WI38 (cell line): Measurements from ENCODE around the gene RRP12.

Experiments
- H3K4me3 ChIP-seq: 2 replicates; pipeline ENCODE4 v1.5.1; 2011; ENCODE audit warnings: low read depth, mild to moderate bottlenecking, control low read depth, low read length
- CTCF ChIP-seq: IDR thresholded peaks from 2 replicates; pipeline ENCODE4 v1.5.1; 2012; ENCODE audit warnings: low read depth, mild to moderate bottlenecking, control low read depth, low read length

Gene RRP12

GRCh38 chr10:97393034-97393573, 8.0 kb downstream of the RRP12 start:
- no peak overlapping the region for H3K4me3 ChIP-seq
- no peak for TF ChIP-seq CTCF

GRCh38 chr10:97390091-97390490, 11.0 kb downstream of the RRP12 start:
- no peak overlapping the region for H3K4me3 ChIP-seq
- no peak for TF ChIP-seq CTCF

DNA sequence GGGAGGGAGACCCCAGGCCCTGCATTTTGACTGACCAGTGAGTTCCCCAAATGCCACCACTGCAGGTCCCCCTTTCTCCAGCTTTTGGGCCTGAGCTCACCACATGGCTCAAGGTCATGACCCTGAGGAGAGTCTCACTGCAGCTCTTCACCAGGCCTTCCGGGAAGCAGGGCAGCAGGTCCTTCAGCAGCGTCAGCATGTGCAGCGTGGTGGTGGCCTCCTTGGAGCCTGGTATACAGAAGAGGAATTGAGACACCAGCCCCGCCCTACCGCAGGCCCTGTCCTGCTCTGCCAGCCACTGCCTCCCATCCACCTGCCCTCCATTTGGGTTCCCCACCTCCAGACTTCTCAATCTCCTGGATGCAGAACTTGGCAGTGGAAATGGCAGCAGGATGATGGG, 13.0 kb downstream of the RRP12 start:
- H3K4me3 ChIP-seq, result no peak overlapping the region
- no peak for TF ChIP-seq CTCF

- no peak for TF ChIP-seq CTCF
- H3K4me3 ChIP-seq, result no peak overlapping the region
Observed at GRCh38 chr10:97385565-97385964, 15.6 kb downstream of the RRP12 start.

DNA sequence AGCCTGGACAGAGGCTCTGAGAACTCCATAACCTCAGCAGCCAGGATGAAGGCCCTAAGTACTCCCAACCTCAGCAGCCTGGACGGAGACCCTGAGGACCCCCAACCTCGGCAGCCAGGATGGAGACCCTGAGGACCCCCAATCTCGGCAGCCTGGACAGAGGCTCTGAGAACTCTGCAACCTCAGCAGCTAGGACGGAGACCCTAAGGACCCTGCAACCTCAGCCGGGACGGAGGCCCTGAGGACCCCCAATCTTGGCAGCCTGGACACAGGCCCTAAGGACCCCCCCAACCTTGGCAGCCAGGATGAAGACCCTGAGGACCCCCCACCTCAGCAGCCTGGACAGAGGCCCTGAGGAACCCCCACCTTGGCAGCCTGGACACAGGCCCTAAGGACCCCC, 16.5 kb downstream of the RRP12 start:
- no peak for TF ChIP-seq CTCF
- H3K4me3 ChIP-seq, result no peak overlapping the region

DNA sequence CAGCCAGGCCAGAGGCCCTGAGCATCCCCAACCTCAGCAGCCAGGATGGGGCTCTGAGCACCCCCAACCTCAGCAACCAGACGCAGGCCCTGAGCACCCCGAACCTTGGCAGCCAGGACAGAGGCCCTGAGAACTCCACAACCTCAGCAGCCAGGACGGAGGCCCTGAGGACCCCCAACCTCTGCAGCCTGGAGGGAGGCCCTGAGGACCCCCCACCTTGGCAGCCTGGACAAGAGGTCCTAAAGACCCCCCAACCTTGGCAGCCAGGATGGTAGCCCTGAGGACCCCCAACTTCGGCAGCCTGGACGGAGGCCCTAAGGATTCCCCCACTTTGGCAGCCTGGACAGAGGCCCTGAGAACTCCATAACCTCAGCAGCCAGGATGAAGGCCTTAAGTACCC, 17.0 kb downstream of the RRP12 start:
- no peak overlapping the region for H3K4me3 ChIP-seq
- TF ChIP-seq CTCF, result no peak

GRCh38 chr10:97383159-97383558, 18.0 kb downstream of the RRP12 start:
- no peak overlapping the region for H3K4me3 ChIP-seq
- TF ChIP-seq CTCF, result no peak
